ENCODE results near the gene ESYT3.

- TF ChIP-seq CTCF (conservative IDR thresholded peaks at IDR 0.05) (no peak), EZH2 (IDR thresholded peaks at IDR 0.05; ENCODE audit: low read depth) (no peak)
Measured at GRCh38 chr3:138432576-138433240, 1.7 kb upstream of the ESYT3 start.

Measured in PC-9 (cell line).